Astrocyte (in vitro differentiated cells and primary cell): ENCODE measurements around the gene GPR27. TPM values are rescaled to one million over a fixed set of nuclear protein-coding genes. Genes with fewer than 3 reads are reported as not detected.

Source experiments
- DNase-seq: peaks from one replicate; pipeline ENCODE4 v3.0.0-alpha.2; 2010; ENCODE audit warnings: low read depth
- FAIRE-seq: peaks from 2 replicates; lab custom pipeline; 2011; peaks lifted over from hg19 to GRCh38; lab: Jason Lieb, UNC
- H2AFZ ChIP-seq: 2 replicates; pipeline ENCODE4 v1.6.0; 2012; ENCODE audit warnings: low read depth, low read length, inconsistent platforms
- H3K27ac ChIP-seq: 2 replicates; pipeline ENCODE4 v1.5.1; 2011; ENCODE audit warnings: low read depth, low read length, inconsistent platforms
- H3K27me3 ChIP-seq: 2 replicates; pipeline ENCODE4 v1.6.0; 2011; ENCODE audit warnings: low read length, inconsistent platforms; ENCODE audit not compliant: insufficient read depth
- H3K36me3 ChIP-seq: 2 replicates; pipeline ENCODE4 v1.5.1; 2011; ENCODE audit warnings: low read length, inconsistent platforms; ENCODE audit not compliant: insufficient read depth
- H3K4me1 ChIP-seq: 2 replicates; pipeline ENCODE4 v1.5.1; 2011; ENCODE audit warnings: low read length, inconsistent platforms; ENCODE audit not compliant: insufficient read depth
- H3K4me2 ChIP-seq: 2 replicates; pipeline ENCODE4 v1.6.0; 2012; ENCODE audit warnings: low read length, inconsistent platforms
- H3K4me3 ChIP-seq: 2 replicates; pipeline ENCODE4 v1.5.1; 2011; ENCODE audit warnings: low read depth, mild to moderate bottlenecking, low read length, inconsistent platforms; ENCODE audit not compliant: insufficient read depth
- H3K79me2 ChIP-seq: 2 replicates; pipeline ENCODE4 v1.6.0; 2012; ENCODE audit warnings: mild to moderate bottlenecking, low read length, inconsistent platforms; ENCODE audit not compliant: insufficient read depth
- H3K9ac ChIP-seq: 2 replicates; pipeline ENCODE4 v1.6.0; 2012; ENCODE audit warnings: mild to moderate bottlenecking, low read length, inconsistent platforms
- H3K9me3 ChIP-seq: 2 replicates; pipeline ENCODE4 v1.5.1; 2012; ENCODE audit warnings: low read depth, mild to moderate bottlenecking, low read length, inconsistent platforms; ENCODE audit not compliant: insufficient read depth
- H4K20me1 ChIP-seq: 2 replicates; pipeline ENCODE4 v1.6.0; 2012; ENCODE audit warnings: low read length, inconsistent platforms; ENCODE audit not compliant: insufficient read depth
- H3K27ac Mint-ChIP-seq: one replicate; pipeline ENCODE4 v1.8.0; 2021; ENCODE audit warnings: mild to moderate bottlenecking, mixed read lengths; ENCODE audit not compliant: unreplicated experiment
- H3K27me3 Mint-ChIP-seq: one replicate; pipeline ENCODE4 v1.8.0; 2021; ENCODE audit warnings: low read depth, mixed read lengths; ENCODE audit not compliant: unreplicated experiment
- H3K36me3 Mint-ChIP-seq: one replicate; pipeline ENCODE4 v1.8.0; 2021; ENCODE audit warnings: low read depth, mixed read lengths; ENCODE audit not compliant: unreplicated experiment
- H3K4me1 Mint-ChIP-seq: one replicate; pipeline ENCODE4 v1.8.0; 2021; ENCODE audit warnings: low read depth, mixed read lengths; ENCODE audit not compliant: unreplicated experiment
- H3K4me3 Mint-ChIP-seq: one replicate; pipeline ENCODE4 v1.8.0; 2021; ENCODE audit warnings: mild to moderate bottlenecking, moderate library complexity, mixed read lengths; ENCODE audit not compliant: unreplicated experiment
- H3K9me3 Mint-ChIP-seq: one replicate; pipeline ENCODE4 v1.8.0; 2021; ENCODE audit warnings: mild to moderate bottlenecking, mixed read lengths; ENCODE audit not compliant: unreplicated experiment
- CTCF ChIP-seq: IDR thresholded peaks from 2 replicates; pipeline ENCODE4 v1.5.1; 2011; ENCODE audit warnings: low read depth, mild to moderate bottlenecking, inconsistent platforms, low read length, moderate library complexity; ENCODE audit not compliant: insufficient read depth
- EZH2 ChIP-seq: IDR thresholded peaks from 2 replicates; pipeline ENCODE4 v1.6.1; 2012; ENCODE audit warnings: mild to moderate bottlenecking, low read length, inconsistent platforms; ENCODE audit not compliant: insufficient read depth
- total RNA-seq: library from RNA; stranded (reverse); gene quantifications from 2 replicates; pipeline ENCODE4 v1.2.1, GENCODE V29; 2021

GPR27 gene
- total RNA-seq, 1 donor from 2014 or later = 2.9 TPM

DNA sequence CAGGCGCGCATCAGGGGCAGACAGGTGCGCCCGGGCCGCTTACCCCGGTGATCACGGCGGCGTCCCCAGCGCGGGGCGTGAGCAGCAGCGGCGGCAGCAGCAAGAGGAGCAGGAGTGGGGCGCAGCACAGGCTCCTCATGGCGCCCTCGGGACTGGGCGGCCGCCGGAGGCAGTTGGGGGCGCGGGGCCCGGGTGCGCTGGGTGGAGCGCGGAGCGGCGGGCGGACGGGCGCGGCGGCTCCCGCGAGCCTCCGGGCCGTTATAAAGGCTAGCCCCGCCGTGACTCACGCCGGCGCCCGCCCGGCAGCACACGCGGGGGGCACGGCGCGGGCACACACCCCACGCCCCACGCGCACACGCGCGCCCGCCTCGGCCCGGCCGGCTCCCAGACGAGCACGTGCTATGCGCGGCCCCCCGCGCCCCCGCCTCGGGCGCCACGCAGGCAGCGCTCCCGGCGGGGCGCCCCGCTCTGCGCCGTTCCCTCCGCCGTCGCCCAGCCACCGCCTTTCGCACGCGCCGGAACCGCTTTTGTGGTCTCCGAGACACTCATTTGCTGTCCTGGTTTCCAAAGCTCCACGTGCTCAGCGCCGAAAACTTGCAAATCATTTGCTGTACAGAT, 31.4 kb downstream of the GPR27 start, which contains the start of gene PROK2:
Gene PROK2 (minus strand): TSS at position 235 of the 618 bp plus-strand sequence. CDS start 96 bp downstream, at position 139.
- peak within 1 kb of the TSS; percentile 75 for H3K4me3 Mint-ChIP-seq
- no peak for FAIRE-seq
- peak within 1 kb of the TSS; percentile 73 for H3K27ac Mint-ChIP-seq

GRCh38 chr3:71785532-71786216, 32.0 kb downstream of the GPR27 start:
- Histone ChIP-seq H3K4me2 (peak overlapping the region; percentile 73), H3K27me3 (peaks cover 61% of the 10 kb centered on the region), H2AFZ (no peak overlapping the region), H4K20me1 (no peaks in the 10 kb centered on the region), H3K9ac (no peak overlapping the region), H3K79me2 (no peaks in the 10 kb centered on the region), H3K27ac (no peak overlapping the region), H3K9me3 (no peaks in the 10 kb centered on the region), H3K36me3 (no peaks in the 10 kb centered on the region), H3K4me3 (no peak overlapping the region), H3K4me1 (no peaks in the 10 kb centered on the region)
- Mint-ChIP-seq H3K4me3 (peak overlapping the region; percentile 74), H3K27ac (peak overlapping the region; percentile 73), H3K9me3 (no peaks in the 10 kb centered on the region), H3K27me3 (peaks cover 62% of the 10 kb centered on the region), H3K36me3 (no peaks in the 10 kb centered on the region), H3K4me1 (peaks cover 2% of the 10 kb centered on the region)
- DNase-seq = no peak
- TF ChIP-seq EZH2 = peak; percentile 71
- no peak for TF ChIP-seq CTCF
- no peak for FAIRE-seq

More for the DNA sequence above, 31.4 kb downstream of the GPR27 start, which contains the start of gene PROK2:
- no peaks in the 10 kb centered on the region for H4K20me1 ChIP-seq
- TF ChIP-seq CTCF = no peak
- TF ChIP-seq EZH2 = no peak
- Mint-ChIP-seq H3K36me3 (no peaks in the 10 kb centered on the region), H3K9me3 (no peaks in the 10 kb centered on the region), H3K4me1 (peaks cover 3% of the 10 kb centered on the region), H3K27me3 (peaks cover 59% of the 10 kb centered on the region)
- H3K27me3 ChIP-seq = peaks cover 61% of the 10 kb centered on the region
- no peak within 1 kb of the TSS for H3K4me3 ChIP-seq
- no peak within 1 kb of the TSS for H3K27ac ChIP-seq
- H3K9me3 ChIP-seq = no peaks in the 10 kb centered on the region
- peak within 1 kb of the TSS; percentile 73 for H3K4me2 ChIP-seq
- no peaks in the 10 kb centered on the region for H3K4me1 ChIP-seq
- H3K9ac ChIP-seq = no peak within 1 kb of the TSS
- H2AFZ ChIP-seq = no peak within 1 kb of the TSS
- H3K79me2 ChIP-seq = no peaks in the 10 kb centered on the region
- H3K36me3 ChIP-seq = no peaks in the 10 kb centered on the region
- no peak for DNase-seq

DNA sequence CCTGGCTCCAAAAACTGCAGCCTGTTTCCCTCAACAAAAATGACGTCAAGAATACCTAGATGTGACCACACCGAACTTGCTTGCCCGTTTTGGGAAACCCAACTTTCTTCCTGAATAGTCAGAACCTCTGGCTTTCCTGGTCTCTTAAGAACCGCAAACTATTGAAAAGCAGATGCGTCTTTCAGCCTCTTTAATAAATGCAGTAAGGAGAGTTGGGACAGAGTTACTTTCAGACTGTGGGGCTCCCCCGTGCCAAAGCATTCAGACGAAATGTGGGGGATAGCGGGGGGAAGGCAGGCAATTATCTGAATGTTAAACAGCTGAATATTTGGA, 32.5 kb downstream of the GPR27 start:
- no peaks in the 10 kb centered on the region for H3K4me1 ChIP-seq
- H2AFZ ChIP-seq = no peak overlapping the region
- H3K27me3 ChIP-seq = peaks cover 58% of the 10 kb centered on the region
- TF ChIP-seq CTCF (no peak), EZH2 (no peak)
- Mint-ChIP-seq H3K9me3 (no peaks in the 10 kb centered on the region), H3K27ac (no peak overlapping the region), H3K4me1 (peaks cover 2% of the 10 kb centered on the region), H3K36me3 (no peaks in the 10 kb centered on the region), H3K27me3 (peaks cover 62% of the 10 kb centered on the region), H3K4me3 (peak overlapping the region; percentile 74)
- H3K4me3 ChIP-seq = no peak overlapping the region
- H3K36me3 ChIP-seq = no peaks in the 10 kb centered on the region
- H3K4me2 ChIP-seq = peak overlapping the region; percentile 73
- H4K20me1 ChIP-seq = no peaks in the 10 kb centered on the region
- FAIRE-seq = no peak
- H3K27ac ChIP-seq = no peak overlapping the region
- DNase-seq = no peak
- H3K9ac ChIP-seq = no peak overlapping the region
- no peaks in the 10 kb centered on the region for H3K9me3 ChIP-seq
- no peaks in the 10 kb centered on the region for H3K79me2 ChIP-seq
